GM19023 (cell line): Measurements from ENCODE around the gene DEFB131A.
"Not testable (repeated sequence)": the region's sequence is repeated elsewhere in the genome, so short reads cannot be mapped to it uniquely, and the experiment has no call there.

Experiments used
- ATAC-seq: cut with Tn5 transposase; IDR thresholded peaks from one replicate; pipeline ENCODE4 v1.9.1; 2021; ENCODE audit warnings: mild to moderate bottlenecking, moderate library complexity; ENCODE audit not compliant: unreplicated experiment

The DEFB131A gene, protein sequence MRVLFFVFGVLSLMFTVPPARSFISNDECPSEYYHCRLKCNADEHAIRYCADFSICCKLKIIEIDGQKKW

DNA sequence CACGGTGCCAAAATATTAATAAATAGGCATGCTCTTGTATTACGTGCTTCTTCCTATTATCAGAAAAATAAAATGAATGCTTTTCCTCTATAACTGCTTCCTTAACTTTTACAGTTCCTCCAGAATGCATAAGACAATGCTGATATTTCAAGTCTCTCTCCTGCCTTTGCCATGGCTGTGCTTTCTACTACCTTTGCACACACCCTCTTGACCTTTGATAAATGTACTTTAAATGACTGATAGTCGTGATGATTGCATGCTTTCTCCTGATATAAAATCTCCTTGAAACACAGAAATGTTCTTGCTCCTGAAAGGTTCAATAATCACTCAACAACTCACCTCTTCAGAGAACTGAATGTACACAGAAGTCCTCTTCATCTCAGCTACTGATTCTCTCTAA lies at the start of gene DEFB131A:
Gene DEFB131A (plus strand): TSS at position 301 of the 400 bp plus-strand sequence. CDS start 120 bp downstream, outside the sequence.
- not testable (repeated sequence) for ATAC-seq

DNA sequence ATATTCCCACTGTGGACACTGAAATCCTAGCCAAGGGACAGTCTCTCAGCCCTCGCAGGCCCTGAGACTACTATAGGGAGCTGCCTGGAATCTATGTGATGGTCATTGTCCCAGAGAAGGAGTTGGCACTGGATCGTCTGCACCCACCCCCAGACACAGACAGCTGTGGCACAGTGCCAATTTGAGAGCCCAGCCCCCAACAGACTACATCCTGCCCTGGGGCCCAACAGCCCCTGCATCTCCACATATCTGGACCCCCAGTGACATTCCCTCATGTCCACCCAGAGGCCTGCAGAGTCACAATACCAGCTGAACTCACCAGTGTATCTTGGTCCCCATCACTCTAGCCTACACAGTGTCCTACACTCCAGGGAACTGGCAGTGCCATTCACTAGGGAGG lies 38.4 kb upstream of the DEFB131A start:
- ATAC-seq = not testable (repeated sequence)

DNA sequence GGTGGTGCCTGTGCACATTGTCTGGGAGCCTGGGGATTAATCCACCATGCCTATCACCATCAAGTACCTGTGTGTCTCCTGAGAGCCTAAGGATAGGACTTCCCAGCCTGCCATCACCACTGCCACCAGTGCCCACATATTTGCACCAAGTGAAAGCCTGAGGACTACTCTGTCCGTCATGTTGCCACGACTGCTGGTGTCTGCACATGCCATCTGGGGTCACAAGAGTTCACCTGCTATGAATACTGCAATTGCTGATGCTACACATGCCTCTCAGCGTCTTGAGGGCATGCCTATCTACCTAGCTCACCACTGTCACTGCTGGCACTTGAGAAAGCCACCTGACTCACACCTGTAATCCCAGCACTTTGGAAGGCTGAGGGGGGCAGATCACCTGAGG lies 37.7 kb upstream of the DEFB131A start:
- ATAC-seq = not testable (repeated sequence)

DNA sequence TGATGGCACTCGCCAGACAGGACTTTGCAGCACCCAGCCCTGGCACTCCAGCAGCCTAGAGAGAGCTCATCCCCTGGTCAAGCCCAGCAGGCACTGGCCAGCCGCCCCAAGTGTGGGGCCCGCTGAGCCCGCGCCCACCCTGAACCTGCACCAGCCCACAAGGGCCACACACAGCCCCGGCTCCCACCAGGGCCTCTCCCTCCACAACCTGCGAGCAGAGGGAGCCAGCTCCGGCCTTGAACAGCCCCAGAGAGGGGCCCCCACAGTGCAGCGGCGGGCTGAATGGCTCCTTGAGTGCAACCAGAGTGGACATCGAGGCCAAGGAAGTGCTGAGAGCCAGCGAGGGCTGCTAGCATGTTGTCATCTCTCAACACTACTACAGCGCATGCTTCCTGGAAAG lies 34.4 kb upstream of the DEFB131A start:
- no peak for ATAC-seq

DNA sequence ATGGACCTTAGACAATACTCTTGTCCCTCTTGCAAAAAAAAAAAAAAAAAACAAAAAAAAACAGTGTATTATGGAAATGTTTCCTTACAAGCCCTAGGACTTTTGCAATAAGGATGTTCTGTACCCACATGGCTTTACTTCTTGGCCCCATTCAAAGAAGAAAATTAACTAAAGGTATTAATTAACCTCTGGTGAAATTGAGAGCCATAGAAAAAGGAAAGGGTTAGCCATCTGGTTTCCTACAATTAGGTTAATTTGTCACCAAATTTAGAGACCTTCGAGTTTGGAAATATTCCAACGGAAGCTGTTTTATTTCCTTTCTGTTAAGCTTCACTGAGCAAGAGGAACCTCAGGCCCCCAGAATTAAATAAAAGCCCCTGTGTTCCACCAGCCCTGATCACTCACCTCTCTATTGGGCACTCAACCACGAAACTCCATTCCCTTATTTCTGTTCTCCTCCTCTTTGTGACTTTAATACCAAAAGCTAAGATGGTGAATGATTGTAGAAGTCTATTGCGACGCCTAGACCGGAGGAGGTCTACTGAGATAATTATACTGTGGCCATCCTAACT lies 22.2 kb upstream of the DEFB131A start:
- ATAC-seq = not testable (repeated sequence)

DNA sequence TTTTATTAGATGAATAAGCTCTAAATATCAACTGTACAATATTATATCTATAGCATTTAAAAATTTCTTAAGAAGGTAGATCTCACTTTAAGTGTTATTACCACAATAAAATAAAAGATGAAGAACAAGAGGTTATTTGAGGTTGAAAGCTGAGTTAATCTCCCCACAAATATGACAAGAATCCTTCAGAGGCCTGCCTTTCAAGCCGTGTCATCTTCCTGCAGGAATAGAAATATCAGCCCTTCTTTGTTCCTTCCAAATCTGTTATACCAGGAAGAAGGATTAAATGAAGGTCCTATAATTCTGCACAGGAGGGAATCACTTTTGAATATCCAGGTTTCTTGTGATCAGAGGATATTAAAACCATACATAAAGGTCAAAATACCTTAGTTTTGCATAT lies 18.3 kb upstream of the DEFB131A start:
- ATAC-seq = not testable (repeated sequence)

DNA sequence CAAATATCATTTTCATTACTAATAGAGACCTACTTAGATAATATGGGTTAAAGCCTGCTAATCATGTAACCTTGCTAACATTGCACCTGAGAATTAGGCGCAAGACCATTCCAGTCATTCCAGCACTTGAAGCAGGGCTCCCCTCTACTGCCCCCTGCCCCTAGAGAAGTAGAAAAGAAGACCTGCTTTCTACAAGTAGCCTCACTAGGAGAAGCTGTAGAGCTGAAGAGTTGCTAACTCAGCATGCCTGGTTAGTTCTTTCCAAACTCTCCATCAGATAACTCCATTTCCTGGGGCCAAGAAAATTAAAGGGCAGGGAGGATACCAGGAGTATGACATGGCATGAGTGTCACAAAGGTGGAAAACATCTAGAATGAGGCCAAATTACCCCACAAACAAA lies 14.2 kb upstream of the DEFB131A start:
- ATAC-seq = not testable (repeated sequence)

DNA sequence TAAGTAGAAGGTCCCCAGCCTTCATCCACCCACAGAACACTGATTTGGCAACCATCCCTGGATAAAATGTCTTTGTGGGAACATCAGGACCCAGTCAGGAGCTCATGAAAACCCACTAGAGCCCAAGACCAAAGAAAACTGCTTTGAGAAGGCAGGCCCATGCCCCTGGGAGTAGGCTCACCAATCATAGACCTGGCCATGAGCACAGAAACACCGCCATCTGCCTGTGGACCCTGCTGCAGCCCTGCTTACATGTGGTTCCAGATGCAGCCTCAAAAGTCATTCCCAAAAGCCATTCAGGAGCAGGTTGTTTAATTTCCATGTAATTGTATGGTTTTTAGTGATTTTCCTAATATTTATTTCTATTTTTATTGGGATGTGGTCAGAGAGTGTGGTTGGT lies 10.9 kb upstream of the DEFB131A start:
- ATAC-seq = not testable (repeated sequence)

DNA sequence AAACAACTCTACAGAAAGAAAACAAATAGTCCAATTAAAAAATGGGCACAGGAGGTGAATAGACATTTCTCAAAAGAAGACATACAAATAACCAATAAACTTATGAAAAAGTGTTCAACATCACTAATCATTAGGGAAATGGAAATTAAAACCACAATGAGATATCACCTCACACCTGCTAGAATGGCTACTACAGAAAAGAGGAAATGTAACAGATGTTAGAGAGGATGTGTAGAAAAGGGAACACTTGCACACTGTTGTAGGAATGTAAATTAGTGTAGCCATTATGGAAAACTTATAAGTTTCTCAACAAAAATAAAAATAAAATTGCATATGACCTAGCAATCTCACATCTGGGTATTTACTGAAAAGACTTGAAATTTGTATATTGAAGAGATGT lies 7.5 kb upstream of the DEFB131A start:
- not testable (repeated sequence) for ATAC-seq

DNA sequence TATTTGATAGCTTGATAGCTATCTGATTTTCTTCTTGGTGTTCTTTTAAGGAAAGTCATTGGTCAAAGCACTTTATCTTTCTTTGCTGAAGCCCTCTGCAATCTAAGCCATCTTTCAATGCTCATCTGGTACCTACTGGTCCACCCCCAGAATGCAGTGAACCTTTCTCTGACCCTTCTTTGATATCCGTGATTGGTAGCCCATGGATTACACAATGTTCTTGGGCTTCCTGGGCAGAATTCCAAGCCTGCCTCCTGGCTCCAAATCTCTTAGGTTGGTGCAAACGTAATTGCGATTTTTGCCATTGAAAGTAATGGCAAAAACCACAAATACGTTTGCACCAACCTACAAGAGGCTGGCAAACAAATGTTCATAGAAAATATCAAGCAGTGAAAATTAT lies 1.9 kb upstream of the DEFB131A start:
- not testable (repeated sequence) for ATAC-seq

DNA sequence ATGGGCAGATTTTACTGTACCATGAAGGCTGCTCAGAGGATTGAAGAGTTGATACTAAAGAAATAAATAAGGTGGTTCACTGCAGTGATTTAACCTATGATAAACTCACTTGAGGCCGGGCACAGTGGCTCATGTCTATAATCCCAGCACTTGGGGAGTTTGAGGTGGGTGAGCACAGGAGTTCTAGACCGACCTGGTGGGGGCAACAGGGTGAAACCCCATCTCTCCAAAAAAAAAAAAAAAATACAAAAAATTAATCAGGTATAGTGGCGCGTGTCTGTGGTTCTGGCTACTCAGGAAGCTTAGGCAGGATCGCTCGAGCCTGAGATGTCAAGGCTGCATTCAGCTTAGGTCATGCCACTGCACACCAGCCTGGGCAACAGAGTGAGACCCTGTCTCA lies 467 bp downstream of the DEFB131A start:
- ATAC-seq = not testable (repeated sequence)

DNA sequence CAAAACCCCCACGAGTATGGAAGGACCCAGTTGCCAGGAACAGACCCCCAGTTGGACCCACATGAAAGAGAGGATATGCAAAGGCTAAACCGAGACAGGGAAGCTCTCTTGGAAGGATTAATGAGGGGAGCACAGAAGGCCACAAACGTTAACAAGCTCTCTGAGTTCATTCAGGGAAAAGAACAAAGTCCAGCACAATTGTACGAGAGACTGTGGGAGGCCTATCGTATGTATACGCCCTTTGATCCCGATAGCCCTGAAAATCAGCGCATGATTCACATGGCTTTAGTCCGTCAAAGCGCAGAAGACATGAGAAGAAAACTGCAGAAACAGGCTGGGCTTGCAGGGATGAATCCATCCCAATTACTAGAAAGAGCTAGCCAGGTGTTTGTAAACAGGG lies 8.0 kb downstream of the DEFB131A start:
- not testable (repeated sequence) for ATAC-seq

DNA sequence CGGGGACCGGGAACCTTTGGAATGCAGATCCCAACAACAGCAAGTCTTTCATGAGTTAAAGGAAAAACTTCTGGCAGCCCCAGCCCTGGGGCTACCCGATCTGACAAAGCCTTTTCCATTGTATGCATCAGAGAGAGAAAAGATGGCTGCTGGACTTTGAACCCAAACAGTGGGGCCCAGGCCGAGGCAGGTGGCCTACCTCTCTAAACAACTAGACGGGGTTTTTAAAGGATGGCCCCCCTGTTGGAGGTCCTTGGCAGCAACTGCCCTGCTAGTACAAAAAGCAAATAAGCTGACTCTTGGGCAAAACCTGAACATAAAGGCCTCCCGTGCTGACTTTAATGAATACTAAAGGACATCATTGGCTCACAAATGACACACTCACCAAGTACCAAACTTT lies 10.1 kb downstream of the DEFB131A start:
- not testable (repeated sequence) for ATAC-seq

DNA sequence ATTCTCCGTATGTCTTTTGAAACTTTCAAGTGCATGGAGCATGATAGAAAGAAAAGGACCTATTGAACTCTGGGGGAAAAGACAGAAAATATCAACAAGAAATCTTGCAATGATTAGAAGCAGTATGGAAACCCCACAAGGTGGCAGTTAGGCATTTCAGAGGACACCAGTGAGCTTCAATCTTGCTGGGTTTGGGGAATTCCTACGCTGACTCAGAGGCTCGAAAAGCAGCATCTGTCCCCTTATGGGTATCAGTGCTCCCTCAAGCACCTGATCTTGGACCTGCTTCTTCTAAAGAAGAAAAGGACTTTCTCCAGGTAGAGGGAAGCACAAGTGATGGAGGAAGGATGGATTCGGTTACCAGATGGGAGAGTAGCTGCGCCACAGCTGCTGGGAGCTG lies 10.8 kb downstream of the DEFB131A start:
- ATAC-seq = not testable (repeated sequence)

DNA sequence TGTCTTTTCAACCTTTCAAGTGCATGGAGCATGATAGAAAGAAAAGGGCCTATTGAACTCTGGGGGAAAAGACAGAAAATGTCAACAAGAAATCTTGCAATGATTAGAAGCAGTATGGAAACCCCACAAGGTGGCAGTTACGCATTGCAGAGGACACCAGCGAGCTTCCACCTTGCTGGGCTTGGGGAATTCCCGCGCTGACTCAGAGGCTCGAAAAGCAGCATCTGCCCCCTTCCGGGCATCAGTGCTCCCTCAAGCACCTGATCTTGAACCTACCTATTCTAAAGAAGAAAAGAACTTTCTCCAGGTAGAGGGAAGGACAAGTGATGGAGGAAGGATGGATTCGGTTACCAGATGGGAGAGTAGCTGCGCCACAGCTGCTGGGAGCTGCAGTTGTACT lies 35.3 kb downstream of the DEFB131A start:
- ATAC-seq = not testable (repeated sequence)

DNA sequence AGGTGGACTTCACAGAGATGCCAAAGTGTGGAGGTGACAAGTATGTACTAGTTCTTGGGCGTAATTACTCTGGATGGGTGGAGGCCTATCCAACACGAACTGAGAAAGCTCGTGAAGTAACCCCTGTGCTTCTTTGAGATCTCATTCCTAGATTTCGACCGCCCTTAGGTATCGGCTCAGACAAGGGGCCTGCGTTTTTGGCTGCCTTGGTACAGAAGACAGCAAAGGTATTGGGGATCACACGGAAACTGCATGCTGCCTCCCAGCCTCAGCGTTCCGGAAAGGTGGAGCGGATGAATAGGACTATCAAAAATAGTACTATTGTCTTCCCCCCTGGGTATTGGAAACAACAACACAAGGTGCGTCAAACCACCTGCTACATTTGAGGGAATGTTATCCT lies 35.9 kb downstream of the DEFB131A start:
- ATAC-seq = not testable (repeated sequence)

DNA sequence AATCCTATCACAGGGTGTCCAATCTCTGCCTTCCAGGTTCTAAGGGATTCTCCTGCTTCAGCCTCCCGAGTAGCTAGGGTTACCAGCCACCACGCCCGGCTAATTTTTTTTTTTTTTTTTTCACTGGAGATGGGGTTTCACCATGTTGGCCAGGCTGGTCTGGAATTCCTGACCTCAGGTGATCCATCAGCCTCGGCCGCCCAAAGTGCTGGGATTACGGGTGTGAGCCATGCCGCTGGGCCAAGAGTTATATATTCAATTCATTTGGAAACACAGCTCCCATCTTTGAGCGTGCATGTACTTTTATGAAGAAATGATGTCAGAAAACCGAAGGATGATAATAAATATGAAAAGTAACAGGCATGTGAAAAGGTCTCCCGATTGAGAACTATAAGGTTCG lies 38.7 kb downstream of the DEFB131A start:
- ATAC-seq = not testable (repeated sequence)

DNA sequence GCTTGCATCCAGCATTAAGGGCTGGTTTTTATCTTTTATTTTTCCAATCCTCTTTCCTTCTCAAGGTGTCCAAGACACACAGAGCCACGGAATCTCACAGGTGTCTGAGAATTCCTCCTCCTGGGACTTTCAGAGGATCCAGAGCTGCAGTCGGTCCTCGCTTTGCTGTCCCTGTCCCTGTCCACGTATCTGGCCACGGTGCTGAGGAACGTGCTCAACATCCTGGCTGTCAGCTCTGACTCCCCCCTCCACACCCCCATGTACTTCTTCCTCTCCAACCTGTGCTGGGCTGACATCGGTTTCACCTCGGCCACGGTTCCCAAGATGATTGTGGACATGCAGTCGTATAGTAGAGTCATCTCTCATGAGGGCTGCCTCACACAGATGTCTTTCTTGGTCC lies 39.5 kb downstream of the DEFB131A start:
- not testable (repeated sequence) for ATAC-seq

DNA sequence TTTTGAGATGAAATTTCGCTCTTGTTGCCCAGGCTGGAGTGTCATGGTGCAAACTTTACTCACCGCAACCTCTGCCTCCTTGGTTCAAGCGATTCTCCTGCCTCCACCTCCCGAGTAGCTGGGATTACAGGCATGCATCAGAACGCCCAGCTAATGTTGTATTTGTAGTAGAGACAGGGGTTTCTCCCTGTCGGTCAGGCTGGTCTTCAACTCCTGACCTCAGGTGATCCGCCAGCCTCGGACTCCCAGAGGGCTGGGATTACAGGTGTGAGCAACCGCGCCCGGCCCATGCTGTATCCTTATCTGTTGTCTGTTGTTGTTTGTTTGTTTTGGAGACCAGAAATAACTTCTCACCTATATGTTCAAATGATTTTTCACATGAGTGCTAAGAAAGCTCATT lies 42.7 kb downstream of the DEFB131A start:
- ATAC-seq = not testable (repeated sequence)

DNA sequence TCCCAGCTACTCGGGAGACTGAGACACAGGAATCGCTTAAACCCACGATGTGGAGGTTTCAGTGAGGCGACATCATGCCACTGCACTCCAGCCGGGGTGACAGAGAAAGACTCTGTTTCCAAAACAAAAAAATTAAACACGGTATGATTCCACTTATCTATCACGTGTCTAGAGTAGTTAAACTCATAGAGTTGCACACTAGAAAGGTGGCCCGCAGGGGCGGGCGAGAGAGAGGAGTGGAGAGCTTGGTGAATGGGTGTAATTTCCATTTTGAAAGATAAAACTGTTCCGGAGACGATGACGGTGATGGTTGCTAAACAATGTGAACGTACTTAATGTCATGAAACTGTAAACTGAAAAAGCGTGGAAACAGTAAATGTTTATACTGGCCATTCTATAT lies 44.6 kb downstream of the DEFB131A start:
- not testable (repeated sequence) for ATAC-seq

DNA sequence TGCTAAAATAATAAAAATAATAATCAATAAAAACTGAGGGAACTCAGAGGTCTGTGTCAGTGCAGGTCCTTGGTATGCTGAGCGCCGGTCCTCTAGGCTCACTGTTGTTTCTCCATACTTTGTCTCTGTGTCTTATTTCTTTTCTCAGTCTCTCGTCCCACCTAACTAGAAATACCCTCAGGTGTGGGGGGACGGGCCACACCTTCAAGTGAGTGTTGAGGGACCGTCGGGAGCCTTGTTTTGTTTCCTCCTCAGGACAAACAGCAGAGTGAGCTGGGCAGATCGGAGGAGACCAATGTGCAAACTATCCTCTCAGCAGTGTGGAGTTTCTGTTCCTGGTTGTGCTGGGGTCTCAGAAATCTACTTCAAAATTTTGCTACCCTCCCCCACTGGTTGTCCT lies 46.3 kb downstream of the DEFB131A start:
- not testable (repeated sequence) for ATAC-seq

DNA sequence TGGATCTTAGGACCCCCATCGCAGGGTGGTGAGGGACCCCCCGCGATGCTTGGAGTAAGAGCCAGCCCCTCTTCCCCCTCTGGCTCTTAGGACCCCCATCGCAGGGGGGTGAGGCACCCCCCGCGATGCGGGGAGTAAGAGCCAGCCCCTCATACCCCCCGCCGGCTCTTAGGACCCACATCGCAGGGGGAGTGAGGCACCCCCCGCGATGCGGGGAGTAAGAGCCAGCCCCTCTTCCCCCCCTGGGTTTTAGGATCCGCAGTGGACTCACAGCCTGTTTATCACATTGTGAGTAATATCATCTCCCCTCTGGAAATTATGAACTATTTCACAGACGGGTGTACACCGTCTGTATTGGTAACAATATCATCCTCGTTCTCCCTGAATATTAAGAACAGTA lies 46.8 kb downstream of the DEFB131A start:
- not testable (repeated sequence) for ATAC-seq

DNA sequence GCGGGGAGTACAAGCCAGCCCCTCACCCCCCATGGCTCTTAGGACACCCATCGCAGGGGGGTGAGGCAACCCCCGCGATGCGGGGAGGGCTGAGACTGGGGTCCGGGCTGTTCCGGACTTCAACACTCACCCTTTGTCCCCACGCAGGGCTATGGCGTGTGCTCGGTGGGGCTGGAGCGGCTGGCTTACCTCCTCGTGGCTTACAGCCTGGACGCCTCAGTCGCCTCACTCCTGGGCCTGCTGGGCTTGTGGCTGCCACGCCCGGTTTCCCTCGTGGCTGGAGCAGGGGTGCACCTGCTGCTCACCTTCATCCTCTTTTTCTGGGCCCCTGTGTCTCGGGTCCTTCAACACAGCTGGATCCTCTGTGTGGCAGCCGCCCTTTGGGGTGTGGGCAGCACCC lies 49.4 kb downstream of the DEFB131A start:
- ATAC-seq = not testable (repeated sequence)
